Stimulated activated CD8-positive, alpha-beta memory T cell treated with anti-CD3 and anti-CD28 coated beads, Interleukin-7, amount 100 ng/mL, for 24 hours (primary cell): ENCODE data around the gene PLCD1.
"Not testable (repeated sequence)": the region's sequence is repeated elsewhere in the genome, so short reads cannot be mapped to it uniquely, and the experiment has no call there.

ENCODE experiments used
- DNase-seq: peaks from one replicate; pipeline ENCODE4 v3.0.0-alpha.2; 2020; ENCODE audit warnings: low read depth

PLCD1 gene

GRCh38 chr3:37986479-37987314 is 42.7 kb downstream of the PLCD1 start:
- DNase-seq: no peak

DNA sequence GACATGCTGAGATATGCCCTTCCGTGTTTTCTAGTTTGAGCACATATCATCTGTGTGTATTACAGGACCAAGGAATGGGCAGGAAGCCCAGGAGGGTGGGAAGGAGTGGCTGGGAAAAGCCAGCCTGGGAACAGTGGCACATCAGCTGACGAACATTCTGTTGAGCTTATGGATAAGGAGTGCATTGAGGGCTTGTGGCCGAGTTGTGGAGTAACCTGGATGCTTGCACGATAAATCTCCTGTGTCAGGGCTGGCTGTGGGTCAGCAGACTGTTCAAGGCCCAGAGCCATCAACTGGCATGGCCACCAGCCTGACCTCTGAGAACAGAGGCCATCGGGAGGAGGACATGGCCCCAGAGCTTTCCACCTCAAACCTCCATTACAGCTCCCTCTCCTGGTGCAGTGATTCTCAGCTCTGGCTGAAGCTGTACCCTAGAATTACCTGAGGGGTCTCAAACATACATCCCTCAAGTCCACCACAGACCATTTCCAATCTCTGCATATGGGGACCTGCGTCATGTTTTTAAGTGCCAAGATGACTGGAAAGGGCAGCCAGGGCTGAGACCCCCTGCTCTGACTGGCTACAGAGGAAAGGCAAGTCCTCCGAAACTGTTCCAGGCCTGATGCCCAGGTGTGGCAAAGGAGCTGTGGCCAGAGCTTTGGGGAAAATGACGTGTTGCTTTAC is 43.7 kb downstream of the PLCD1 start:
- DNase-seq: no peak

DNA sequence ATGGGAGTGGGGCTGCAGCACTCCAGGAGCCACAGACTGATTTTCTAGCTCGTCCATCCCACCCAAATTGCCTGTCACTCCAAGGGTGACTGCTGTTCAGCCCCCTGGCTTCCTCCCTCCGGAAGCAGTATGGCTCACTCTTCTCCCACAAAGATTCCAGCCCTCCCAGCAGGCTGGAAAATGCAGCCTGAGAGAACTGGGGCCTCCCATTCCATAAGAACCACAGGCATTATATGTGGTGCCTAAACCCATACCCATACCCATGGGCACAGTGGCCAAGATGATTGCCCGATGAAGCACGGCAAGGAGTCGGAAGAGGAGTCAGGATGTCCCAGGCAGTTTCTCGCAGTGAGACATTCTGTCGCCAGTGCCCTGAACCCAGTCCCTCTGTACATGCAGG is 44.8 kb downstream of the PLCD1 start:
- DNase-seq: no peak

DNA sequence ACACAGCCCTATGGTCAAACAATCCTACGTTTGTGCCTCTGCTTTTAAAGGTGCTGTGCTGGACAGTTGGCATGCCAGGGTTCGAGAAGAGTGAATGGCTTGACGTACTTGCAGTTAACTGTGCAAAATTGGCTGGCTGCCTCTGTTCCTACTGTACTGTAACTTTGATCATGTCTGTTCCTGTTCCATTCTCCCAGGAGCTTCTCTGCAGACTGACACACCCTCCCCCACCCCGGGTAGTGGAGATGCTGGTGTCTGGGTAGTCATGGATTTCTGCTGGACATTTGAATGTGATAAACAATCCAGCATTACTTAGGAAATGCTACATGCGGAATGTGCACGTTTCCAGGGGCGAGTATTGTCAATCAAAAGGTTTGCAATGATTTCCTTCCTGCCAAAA is 45.4 kb downstream of the PLCD1 start:
- no peak for DNase-seq

DNA sequence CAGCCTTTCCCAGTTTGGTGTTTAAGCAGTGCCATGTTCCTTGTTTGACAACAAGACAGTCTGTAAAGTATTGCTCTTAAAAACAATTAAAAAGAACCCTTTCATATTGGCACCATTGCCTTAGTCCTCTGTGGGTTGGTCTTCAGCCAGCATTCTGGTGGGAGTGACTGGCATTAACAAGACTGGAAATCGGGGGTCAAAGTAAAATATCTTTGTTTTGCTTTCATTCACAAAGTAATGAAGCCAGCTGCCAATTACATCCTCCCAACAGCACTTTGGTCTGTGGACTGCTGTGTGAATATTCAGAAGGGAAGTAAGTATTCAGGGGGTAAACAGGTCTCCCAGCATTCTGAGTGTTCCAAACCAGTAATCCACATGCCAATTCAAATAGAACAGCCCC is 47.1 kb downstream of the PLCD1 start:
- DNase-seq: no peak

DNA sequence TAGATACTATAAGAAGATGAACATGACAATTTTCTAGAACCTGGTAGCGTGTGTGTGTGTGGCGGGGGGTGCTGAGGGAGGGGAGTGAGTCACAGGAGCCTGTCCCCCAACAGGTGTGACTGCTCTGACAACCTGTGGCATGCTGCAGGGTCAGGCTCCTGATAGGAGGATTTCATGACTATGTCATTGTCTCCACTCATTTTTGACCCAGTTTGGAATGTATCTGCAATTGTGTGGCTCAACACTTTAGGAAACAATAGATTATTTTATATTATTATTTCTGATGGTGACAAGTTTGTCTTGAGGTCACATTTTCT is 48.1 kb downstream of the PLCD1 start:
- DNase-seq: no peak

GRCh38 chr3:37980462-37981347 is 48.7 kb downstream of the PLCD1 start:
- DNase-seq: no peak

DNA sequence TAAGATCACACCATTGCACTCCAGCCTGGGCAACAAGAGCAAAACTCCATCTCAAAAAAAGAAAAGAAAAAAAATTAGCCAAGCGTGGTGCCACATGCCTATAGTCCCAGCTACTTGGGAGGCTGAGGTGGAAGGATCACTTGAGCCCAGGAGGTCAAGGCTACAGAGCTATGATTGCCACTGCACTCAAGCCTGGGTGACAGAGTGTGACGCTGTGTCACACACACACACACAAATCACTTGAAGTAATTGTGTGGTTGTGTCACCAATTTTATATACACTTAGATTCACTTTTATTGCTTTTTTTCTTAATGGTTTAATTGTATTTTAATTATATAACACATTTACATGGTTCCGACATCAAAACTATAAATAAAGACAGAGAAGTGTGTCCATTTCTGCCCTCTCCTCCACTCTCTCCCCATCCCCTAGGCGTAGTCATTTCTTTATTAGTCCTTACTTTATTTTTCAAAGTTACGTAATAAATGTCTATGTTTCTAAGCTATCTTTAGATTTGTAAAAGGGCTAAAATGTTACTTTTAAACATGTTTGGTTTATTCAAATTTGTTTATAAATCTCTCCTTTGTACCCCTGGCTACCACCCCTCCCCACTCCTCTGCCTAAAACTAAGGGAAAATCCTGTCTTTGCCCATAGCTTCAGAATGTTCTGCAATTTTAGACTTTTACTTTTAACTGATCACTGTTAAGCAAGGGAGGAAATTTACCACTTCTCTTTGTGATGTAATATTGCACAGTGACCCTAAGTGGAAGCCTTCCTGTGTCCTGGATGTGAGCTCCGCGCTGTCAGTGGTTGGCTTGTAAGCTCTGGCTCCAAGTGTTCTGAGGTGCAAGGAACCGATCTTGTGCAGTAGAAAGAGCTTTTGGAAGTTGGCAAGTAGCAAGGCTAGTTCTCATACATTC is 49.6 kb downstream of the PLCD1 start:
- no peak for DNase-seq

DNA sequence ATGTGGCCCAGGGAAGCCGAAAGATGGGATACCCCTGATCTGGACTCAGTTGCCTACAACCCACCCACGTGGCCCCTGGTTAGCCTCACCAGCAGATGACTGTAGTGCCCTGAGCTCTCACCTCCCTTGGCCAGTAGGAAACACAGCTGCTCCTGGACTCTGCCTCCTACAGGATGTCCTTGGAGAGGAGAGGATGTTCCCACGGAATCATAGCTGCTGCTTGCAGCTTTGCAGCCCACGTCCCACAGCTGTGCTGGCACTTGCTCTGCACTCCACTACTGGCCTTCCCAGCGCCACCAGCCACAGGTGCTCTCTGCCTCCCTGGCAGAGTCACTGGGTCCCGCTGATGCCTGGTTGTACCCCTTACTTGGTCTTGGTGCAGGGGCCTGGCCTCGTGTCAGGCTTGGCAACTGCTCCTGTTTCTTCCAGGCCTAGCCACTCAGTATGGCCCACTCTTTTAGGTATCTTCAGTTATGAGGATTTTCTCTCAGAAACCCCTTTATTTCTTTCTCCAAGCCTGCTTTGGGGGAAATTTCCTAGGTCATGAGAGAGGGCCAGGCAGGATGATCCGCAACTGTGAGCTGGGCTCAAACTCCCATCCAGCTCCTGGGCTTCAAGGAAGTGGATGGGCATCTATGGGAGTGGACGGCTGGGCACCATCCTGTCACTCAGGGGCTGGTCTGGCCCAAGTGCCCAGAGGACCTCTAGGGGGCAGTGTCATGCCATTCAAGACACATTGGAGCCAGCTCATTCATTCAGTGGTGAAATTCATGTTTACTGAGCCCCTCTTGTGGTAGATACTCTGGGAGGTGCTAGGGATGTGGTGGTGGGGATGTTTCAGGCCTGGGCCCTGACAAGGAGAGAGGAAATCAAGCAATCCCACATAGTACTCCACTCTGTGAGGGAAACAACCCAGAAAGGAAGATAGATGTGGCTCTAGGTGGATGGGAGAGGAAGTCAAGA is 55.0 kb downstream of the PLCD1 start:
- peak; percentile 30 for DNase-seq

GRCh38 chr3:37973246-37974054 is 56.0 kb downstream of the PLCD1 start:
- DNase-seq: no peak

DNA sequence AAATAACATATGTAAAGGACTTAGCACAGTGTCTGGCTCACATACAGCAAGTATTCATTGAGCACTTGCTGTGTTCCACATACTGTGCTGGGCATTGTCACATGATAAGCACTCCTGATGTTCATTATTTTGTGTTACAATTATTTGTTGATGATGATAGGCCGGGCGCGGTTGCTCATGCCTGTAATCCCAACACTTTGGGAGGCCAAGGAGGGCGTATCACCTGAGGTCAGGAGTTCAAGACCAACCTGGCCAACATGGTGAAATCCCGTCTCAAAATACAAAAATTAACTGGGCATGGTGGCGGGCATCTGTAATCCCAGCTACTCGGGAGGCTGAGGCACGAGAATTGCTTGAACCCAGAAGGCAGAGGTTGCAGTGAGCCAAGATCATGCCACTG is 57.4 kb downstream of the PLCD1 start:
- not testable (repeated sequence) for DNase-seq

- DNase-seq: no peak
Measured at GRCh38 chr3:37971467-37971866, 58.0 kb downstream of the PLCD1 start.

GRCh38 chr3:37970802-37971201 is 58.6 kb downstream of the PLCD1 start:
- DNase-seq: no peak

DNA sequence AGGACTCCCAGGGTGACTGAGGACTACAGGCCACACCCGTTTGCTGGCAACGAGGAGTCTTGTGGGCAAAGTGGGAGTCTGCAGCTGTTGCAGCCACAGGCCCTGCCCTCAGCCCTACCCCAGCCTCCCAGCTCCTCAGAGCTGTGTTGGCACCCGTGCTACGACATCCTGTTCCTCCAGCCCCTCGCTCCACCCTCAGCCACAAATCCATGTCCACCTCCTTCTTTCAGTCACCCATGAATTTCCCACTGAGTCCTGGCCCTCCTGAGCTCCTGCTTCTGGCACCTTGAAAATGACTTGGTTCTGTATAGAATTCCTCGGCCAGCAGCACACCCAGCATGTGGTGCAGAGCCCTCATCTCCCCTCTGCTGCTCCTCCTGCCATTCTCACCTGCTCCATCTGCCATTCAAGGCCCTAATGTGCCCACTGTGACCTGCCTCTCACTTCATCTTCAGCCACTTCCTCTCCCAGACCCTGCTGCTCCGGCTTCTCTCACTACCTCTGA is 59.8 kb downstream of the PLCD1 start:
- DNase-seq: no peak

GRCh38 chr3:37968813-37969595 is 60.4 kb downstream of the PLCD1 start:
- no peak for DNase-seq

DNA sequence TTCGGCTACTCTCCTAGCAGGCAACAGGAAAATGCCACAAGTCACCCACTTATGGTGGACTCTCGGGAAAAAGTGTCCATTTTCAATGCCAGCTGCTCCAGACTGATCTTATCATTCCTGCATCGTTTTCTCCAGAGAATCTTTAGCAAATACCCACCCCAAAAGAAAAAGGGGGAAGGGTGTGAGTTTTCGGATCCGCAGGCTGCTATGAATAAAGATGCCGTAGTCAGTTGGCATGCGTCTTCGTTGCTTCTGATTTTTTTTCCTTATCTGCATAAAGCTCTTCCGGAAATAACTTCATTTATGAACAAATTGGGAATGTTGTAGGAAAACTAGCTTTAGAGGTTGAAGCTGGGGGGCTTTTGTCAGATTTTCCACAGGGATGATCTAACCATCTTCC is 61.2 kb downstream of the PLCD1 start:
- DNase-seq: no peak

GRCh38 chr3:37967260-37967881 is 62.1 kb downstream of the PLCD1 start:
- DNase-seq: peak; percentile 25

GRCh38 chr3:37964716-37965115 is 64.7 kb downstream of the PLCD1 start:
- no peak for DNase-seq
